ENCODE measurements around the gene UBE2F.

- TF ChIP-seq CTCF (conservative IDR thresholded peaks at IDR 0.05; ENCODE audit: low read length) (no peak), EZH2phosphoT487 (IDR thresholded peaks at IDR 0.05; ENCODE audit: borderline replicate concordance, low read depth, low read length) (no peak)
Observed at GRCh38 chr2:237932731-237933131, 34.1 kb upstream of the UBE2F start.
